ENCODE results near the gene STAC2. TPM values are rescaled to one million over a fixed set of nuclear protein-coding genes. Genes with fewer than 3 reads are reported as not detected.

STAC2 gene
- total and polyA plus RNA-seq, 9 of the 15 experiments (the other 6 are each of a cell fraction or from before 2014, with no cell fraction given): not detected

DNA sequence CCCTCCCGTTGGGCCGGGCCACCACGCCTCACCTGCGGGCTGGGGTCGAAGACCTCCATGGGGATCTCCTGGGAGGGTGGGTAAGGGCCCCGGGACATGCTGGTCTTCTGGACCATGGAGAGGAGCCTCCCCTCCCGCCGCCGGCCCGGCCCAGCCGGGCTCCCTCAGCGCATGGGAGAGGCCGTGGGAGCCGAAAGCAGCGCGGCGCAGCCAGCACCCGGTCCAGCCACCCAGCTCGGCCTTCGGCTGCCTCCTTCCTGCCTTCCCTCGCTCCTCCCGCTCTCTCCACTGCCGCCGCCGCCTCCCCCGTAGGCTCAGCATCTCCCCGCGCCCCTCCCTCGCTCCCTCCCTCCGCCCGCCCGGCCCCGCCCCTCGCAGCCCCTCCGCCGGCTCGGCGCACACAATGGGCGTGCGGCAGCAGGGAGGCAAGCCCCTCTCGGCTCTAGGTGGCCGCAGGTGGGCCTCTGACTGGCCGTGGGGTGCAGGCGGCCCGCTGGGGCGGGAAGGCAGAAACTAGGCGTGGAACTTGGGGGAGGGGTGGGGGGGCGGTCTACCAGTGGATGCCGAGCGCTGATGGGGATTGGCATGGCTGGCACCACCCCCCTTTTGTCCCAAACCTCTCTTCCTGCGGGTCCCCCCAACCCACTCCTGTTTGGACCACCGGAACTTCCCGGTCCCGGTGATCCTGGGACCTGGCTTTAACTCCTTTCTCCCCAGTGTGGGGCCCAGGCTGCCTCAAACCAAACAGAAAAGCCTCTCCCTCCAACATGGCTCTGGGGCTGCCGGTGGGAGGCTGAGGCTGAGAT lies 28.2 kb downstream of the STAC2 start, which contains the start of gene CACNB1 (continued):
- TF ChIP-seq ZNF785 (CRISPR knock-in tag; IDR thresholded peaks at IDR 0.05) (no peak), POLR2AphosphoS5 (IDR thresholded peaks at IDR 0.05; ENCODE audit: control insufficient read depth, insufficient read depth, low read depth, low read length) (0 out of 2 replicates have a peak, but pooled peaks have one; percentile 30), ZNF830 (CRISPR knock-in tag; IDR thresholded peaks at IDR 0.05) (peak; percentile 76; the same call in 1 of the 2 replicates), DMBX1 (CRISPR knock-in tag; IDR thresholded peaks at IDR 0.05; ENCODE audit: borderline replicate concordance) (no peak), NFE2L1 (tag; IDR thresholded peaks at IDR 0.05; ENCODE audit: borderline replicate concordance, low read depth) (no peak), SMARCE1 (IDR thresholded peaks at IDR 0.05) (no peak), POU5F1 (IDR thresholded peaks at IDR 0.05; ENCODE audit: borderline replicate concordance, low read depth, low read length, partially characterized antibody) (no peak), TEAD2 (tag; IDR thresholded peaks at IDR 0.05) (no peak), RAD51 (IDR thresholded peaks at IDR 0.05; ENCODE audit: borderline replicate concordance, low read depth) (no peak), SRSF1 (IDR thresholded peaks at IDR 0.05; ENCODE audit: low read depth, low read length) (no peak), HDAC6 (IDR thresholded peaks at IDR 0.05; ENCODE audit: low read depth, low read length) (no peak), ERF (CRISPR knock-in tag; IDR thresholded peaks at IDR 0.05) (no peak), ZBED1 (IDR thresholded peaks at IDR 0.05) (no peak), CBX3 (IDR thresholded peaks at IDR 0.05; ENCODE audit: borderline replicate concordance in 1 of 2, low read length in 2 of 2) (no peak), TEAD1 (CRISPR knock-in tag; IDR thresholded peaks at IDR 0.05) (no peak)
- TF ChIP-seq, protein P1, sequence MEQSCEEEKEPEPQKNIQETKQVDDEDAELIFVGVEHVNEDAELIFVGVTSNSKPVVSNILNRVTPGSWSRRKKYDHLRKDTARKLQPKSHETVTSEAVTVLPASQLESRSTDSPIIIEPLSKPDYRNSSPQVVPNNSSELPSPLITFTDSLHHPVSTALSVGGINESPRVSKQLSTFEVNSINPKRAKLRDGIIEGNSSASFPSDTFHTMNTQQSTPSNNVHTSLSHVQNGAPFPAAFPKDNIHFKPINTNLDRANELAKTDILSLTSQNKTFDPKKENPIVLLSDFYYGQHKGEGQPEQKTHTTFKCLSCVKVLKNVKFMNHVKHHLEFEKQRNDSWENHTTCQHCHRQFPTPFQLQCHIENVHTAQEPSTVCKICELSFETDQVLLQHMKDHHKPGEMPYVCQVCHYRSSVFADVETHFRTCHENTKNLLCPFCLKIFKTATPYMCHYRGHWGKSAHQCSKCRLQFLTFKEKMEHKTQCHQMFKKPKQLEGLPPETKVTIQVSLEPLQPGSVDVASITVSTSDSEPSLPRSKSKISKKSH (CRISPR knock-in tag; IDR thresholded peaks at IDR 0.05): no peak
- TF ChIP-seq, protein P2, sequence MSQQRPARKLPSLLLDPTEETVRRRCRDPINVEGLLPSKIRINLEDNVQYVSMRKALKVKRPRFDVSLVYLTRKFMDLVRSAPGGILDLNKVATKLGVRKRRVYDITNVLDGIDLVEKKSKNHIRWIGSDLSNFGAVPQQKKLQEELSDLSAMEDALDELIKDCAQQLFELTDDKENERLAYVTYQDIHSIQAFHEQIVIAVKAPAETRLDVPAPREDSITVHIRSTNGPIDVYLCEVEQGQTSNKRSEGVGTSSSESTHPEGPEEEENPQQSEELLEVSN (IDR thresholded peaks at IDR 0.05; ENCODE audit: borderline replicate concordance in 1 of 2, extremely low read depth in 1 of 2, insufficient read depth in 1 of 2, insufficient read length in 1 of 2, low read depth in 1 of 2, low read length in 1 of 2, poor library complexity in 1 of 2, severe bottlenecking in 1 of 2): peak; percentile 57 to 78
- TF ChIP-seq, protein P3, sequence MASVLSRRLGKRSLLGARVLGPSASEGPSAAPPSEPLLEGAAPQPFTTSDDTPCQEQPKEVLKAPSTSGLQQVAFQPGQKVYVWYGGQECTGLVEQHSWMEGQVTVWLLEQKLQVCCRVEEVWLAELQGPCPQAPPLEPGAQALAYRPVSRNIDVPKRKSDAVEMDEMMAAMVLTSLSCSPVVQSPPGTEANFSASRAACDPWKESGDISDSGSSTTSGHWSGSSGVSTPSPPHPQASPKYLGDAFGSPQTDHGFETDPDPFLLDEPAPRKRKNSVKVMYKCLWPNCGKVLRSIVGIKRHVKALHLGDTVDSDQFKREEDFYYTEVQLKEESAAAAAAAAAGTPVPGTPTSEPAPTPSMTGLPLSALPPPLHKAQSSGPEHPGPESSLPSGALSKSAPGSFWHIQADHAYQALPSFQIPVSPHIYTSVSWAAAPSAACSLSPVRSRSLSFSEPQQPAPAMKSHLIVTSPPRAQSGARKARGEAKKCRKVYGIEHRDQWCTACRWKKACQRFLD (CRISPR knock-in tag; IDR thresholded peaks at IDR 0.05): no peak
- TF ChIP-seq, protein P4, sequence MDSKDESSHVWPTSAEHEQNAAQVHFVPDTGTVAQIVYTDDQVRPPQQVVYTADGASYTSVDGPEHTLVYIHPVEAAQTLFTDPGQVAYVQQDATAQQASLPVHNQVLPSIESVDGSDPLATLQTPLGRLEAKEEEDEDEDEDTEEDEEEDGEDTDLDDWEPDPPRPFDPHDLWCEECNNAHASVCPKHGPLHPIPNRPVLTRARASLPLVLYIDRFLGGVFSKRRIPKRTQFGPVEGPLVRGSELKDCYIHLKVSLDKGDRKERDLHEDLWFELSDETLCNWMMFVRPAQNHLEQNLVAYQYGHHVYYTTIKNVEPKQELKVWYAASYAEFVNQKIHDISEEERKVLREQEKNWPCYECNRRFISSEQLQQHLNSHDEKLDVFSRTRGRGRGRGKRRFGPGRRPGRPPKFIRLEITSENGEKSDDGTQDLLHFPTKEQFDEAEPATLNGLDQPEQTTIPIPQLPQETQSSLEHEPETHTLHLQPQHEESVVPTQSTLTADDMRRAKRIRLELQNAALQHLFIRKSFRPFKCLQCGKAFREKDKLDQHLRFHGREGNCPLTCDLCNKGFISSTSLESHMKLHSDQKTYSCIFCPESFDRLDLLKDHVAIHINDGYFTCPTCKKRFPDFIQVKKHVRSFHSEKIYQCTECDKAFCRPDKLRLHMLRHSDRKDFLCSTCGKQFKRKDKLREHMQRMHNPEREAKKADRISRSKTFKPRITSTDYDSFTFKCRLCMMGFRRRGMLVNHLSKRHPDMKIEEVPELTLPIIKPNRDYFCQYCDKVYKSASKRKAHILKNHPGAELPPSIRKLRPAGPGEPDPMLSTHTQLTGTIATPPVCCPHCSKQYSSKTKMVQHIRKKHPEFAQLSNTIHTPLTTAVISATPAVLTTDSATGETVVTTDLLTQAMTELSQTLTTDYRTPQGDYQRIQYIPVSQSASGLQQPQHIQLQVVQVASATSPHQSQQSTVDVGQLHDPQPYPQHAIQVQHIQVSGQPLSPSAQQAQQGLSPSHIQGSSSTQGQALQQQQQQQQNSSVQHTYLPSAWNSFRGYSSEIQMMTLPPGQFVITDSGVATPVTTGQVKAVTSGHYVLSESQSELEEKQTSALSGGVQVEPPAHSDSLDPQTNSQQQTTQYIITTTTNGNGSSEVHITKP (IDR thresholded peaks at IDR 0.05; ENCODE audit: partially characterized antibody): peak; percentile 16

All from K562 (cell line).